Measurements from ENCODE around the gene MYO15B.

GRCh38 chr17:75588596-75589011 is 1.0 kb downstream of the MYO15B start:
- TF ChIP-seq EZH2 (IDR thresholded peaks at IDR 0.05; ENCODE audit: borderline replicate concordance, insufficient read depth, low read depth, low read length, poor library complexity, severe bottlenecking), result no peak
- TF ChIP-seq CTCF (IDR thresholded peaks at IDR 0.05), result no peak
